H1 (cell line): ENCODE results near the gene GLB1L2. TPM values are rescaled to one million over a fixed set of nuclear protein-coding genes. Genes with fewer than 3 reads are reported as not detected.
A peak's percentile ranks its signal among the peaks of the same experiment; 100 is the strongest.

ENCODE experiments used
- BRCA1 ChIP-seq: IDR thresholded peaks from 2 replicates; pipeline ENCODE4 v1.6.1; 2012; ENCODE audit warnings: low read depth, low read length, improper control_type of control experiment
- CTCF ChIP-seq, 3 experiments: IDR thresholded peaks; 1 replicate in 2 of 3; 2 replicates in 1 of 3; pipeline versions ENCODE4 v1.5.1 to v1.6.1; 2011; ENCODE audit warnings: low read length in 3 of 3, mild to moderate bottlenecking in 3 of 3, inconsistent platforms in 2 of 3, low read depth in 1 of 3, moderate library complexity in 1 of 3; ENCODE audit not compliant: insufficient read depth in 1 of 3; ENCODE audit errors: control extremely low read depth in 1 of 3
- E2F6 ChIP-seq: IDR thresholded peaks from 2 replicates; pipeline ENCODE4 v1.6.1; 2012; ENCODE audit warnings: inconsistent platforms
- EGR1 ChIP-seq: IDR thresholded peaks from 2 replicates; pipeline ENCODE4 v1.6.1; 2011; ENCODE audit warnings: low read depth, low read length, borderline replicate concordance
- EZH2 ChIP-seq: fragments of 200-600 bp; sonication (generic); IDR thresholded peaks from 2 replicates; pipeline ENCODE4 v1.7.1; 2012; ENCODE audit warnings: low read depth, mild to moderate bottlenecking, moderate library complexity, low read length, inconsistent platforms; ENCODE audit not compliant: severe bottlenecking
- GTF2F1 ChIP-seq: IDR thresholded peaks from 2 replicates; pipeline ENCODE4 v1.6.1; 2012; ENCODE audit warnings: low read depth, low read length, improper control_type of control experiment, borderline replicate concordance
- HDAC6 ChIP-seq: IDR thresholded peaks from one replicate; pipeline ENCODE4 v1.7.1; 2012; ENCODE audit warnings: low read depth, mild to moderate bottlenecking, inconsistent platforms, low read length, moderate library complexity
- MAFK ChIP-seq: IDR thresholded peaks from 2 replicates; pipeline ENCODE4 v1.6.1; 2012; ENCODE audit warnings: low read depth, mild to moderate bottlenecking, improper control_type of control experiment, low read length
- MAX ChIP-seq: IDR thresholded peaks from 2 replicates; pipeline ENCODE4 v1.6.1; 2012; ENCODE audit warnings: inconsistent platforms
- PHF8 ChIP-seq: fragments of 200-600 bp; sonication (generic); conservative IDR thresholded peaks from 2 replicates; pipeline ENCODE4 v1.7.1; 2012; ENCODE audit warnings: low read depth, mild to moderate bottlenecking, inconsistent platforms, low read length, moderate library complexity
- POLR2A ChIP-seq, 2 experiments: IDR thresholded peaks; 1 replicate in 1 of 2; 2 replicates in 1 of 2; pipeline ENCODE4 v1.6.1; 2011; ENCODE audit warnings: low read depth in 2 of 2, low read length in 2 of 2, mild to moderate bottlenecking in 2 of 2; ENCODE audit errors: control extremely low read depth in 1 of 2
- RAD21 ChIP-seq, 2 experiments: IDR thresholded peaks in 1 of 2; conservative IDR thresholded peaks in 1 of 2; 2 replicates each; pipeline ENCODE4 v1.6.1; 2011; ENCODE audit warnings: low read depth in 2 of 2, low read length in 2 of 2, improper control_type of control experiment in 1 of 2, inconsistent platforms in 1 of 2, mild to moderate bottlenecking in 1 of 2, moderate library complexity in 1 of 2
- RFX5 ChIP-seq: IDR thresholded peaks from 2 replicates; pipeline ENCODE4 v1.6.1; 2011; ENCODE audit warnings: low read depth, low read length, improper control_type of control experiment, borderline replicate concordance
- RXRA ChIP-seq: IDR thresholded peaks from 2 replicates; pipeline ENCODE4 v1.6.1; 2011; ENCODE audit warnings: low read depth, mild to moderate bottlenecking, low read length, moderate library complexity; ENCODE audit not compliant: insufficient read depth
- SAP30 ChIP-seq: fragments of 300-600 bp; sonication (generic); IDR thresholded peaks from 2 replicates; pipeline ENCODE4 v1.7.1; 2012; ENCODE audit warnings: low read length, moderate library complexity, mild to moderate bottlenecking, inconsistent platforms; ENCODE audit not compliant: insufficient read depth, insufficient replicate concordance
- SIRT6 ChIP-seq: IDR thresholded peaks from one replicate; pipeline ENCODE4 v1.7.1; 2012; ENCODE audit warnings: low read length, inconsistent platforms
- SIX5 ChIP-seq: IDR thresholded peaks from 2 replicates; pipeline ENCODE4 v1.6.1; 2011; ENCODE audit warnings: mild to moderate bottlenecking, low read depth, low read length
- SP2 ChIP-seq: IDR thresholded peaks from 2 replicates; pipeline ENCODE4 v1.6.1; 2012; ENCODE audit warnings: mild to moderate bottlenecking, low read length, inconsistent platforms
- USF2 ChIP-seq: IDR thresholded peaks from 2 replicates; pipeline ENCODE4 v1.6.1; 2011; ENCODE audit warnings: low read length, improper control_type of control experiment
- YY1 ChIP-seq: IDR thresholded peaks from 2 replicates; pipeline ENCODE4 v1.6.1; 2011; ENCODE audit warnings: low read depth, mild to moderate bottlenecking, low read length
- polyA plus RNA-seq, 7 experiments: library from polyadenylated mRNA; depleted of rRNA in 3 of 7; stranded (reverse) in 5 of 7; unstranded in 2 of 7; fragments of >200 nt in 5 of 7; fragments of 200-250 nt in 2 of 7; gene quantifications; 1 replicate in 5 of 7; 2 replicates in 1 of 7; 4 replicates in 1 of 7; pipeline versions ENCODE4 v1.2.1 to v1.2.3, GENCODE V29; 2011 to 2013; ENCODE audit warnings: missing spikeins in 2 of 7, mixed read lengths in 2 of 7
- total RNA-seq: library from RNA; stranded (reverse); fragmentation: NEBNext Ultra II Directional; extraction: Animal tissue kit (Norgen Biotek cat#: 25700); gene quantifications from 2 replicates; pipeline ENCODE4 v1.2.1, GENCODE V29; 2021

GLB1L2 gene
- total and polyA plus RNA-seq, 2 of the 8 experiments (the other 6 are each of a cell fraction or from before 2014, with no cell fraction given): 4.4 to 7.9 TPM

- TF ChIP-seq SAP30 (no peak), EGR1 (no peak), YY1 (no peak), PHF8 (no peak), CTCF (IDR thresholded peaks at IDR 0.05; ENCODE audit: control extremely low read depth in 1 of 3, insufficient read depth in 1 of 3, low read depth in 1 of 3, low read length in 3 of 3) (peak in 2 of 3 experiments; percentile 9 to 26; a peak in 2 of 4 replicates), HDAC6 (no peak), SIRT6 (no peak), RFX5 (no peak), SIX5 (no peak), GTF2F1 (no peak), RAD21 (IDR thresholded peaks at IDR 0.05 in 1 of 2, conservative IDR thresholded peaks at IDR 0.05 in 1 of 2; ENCODE audit: low read depth in 2 of 2, low read length in 2 of 2) (peak; percentile 10 to 34; a peak in 2 of 4 replicates), MAFK (no peak), E2F6 (peak; percentile 16; the same call in 1 of the 2 replicates), MAX (no peak), SP2 (no peak), BRCA1 (no peak), POLR2A (IDR thresholded peaks at IDR 0.05; ENCODE audit: control extremely low read depth in 1 of 2, low read depth in 2 of 2, low read length in 2 of 2) (no peak), EZH2 (no peak), RXRA (no peak), USF2 (no peak)
Observed at GRCh38 chr11:134332189-134332631, 422 bp downstream of the GLB1L2 start (continued).
